ENCODE measurements around the gene TMEM59.

Gene TMEM59

DNA sequence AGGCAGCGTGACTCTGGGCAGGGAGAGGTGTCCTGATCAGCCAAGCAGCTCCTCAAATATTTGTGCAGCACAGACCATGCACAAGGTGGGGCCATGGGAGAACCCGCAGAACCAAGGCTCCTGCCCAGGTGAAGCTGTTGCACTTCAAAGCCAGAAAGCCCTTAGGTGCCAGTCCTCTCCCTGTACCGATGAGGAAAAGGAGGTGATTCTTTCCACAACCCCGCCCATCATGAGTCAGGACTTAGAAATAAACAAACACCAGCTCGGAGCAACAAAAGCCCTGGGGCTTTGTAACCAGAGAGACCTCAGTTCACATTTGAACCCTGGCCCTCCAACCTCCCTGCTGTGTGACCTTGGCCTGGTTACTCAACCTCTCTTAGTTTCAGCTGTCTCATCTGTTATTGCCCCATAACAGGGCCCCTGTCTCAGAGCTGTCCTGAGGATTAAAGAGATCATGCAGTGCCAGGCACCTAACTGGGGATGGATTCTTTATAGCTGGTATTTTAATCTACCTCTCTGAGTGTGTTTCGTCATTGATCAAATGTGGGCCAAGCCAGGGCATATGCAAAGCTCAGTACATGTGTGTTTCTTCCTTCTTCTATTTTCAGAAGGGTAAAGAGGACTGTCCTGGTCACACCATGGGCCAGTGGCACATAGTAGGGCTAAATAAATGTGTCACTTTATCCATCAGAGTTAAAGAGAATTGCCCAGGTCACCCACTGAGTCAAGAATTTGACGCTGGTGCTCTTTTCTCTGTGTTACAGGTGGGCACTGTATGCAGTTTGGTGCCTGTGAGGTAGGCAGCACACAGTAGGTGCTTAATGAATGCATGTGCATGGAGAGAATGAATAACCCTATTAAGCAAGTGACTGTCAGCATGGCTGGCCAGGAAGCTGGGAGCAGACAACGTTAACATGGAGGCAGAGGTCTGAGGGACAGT, 36.4 kb downstream of the TMEM59 start:
- ChIA-PET POLR2A (no interaction called here), CTCF (interaction anchor here (1.5 kb wide), 1 partner anchor 13 kb away, joined by 3 read pairs; no protein-coding TSS in a partner anchor)
- TF ChIP-seq, protein P1, sequence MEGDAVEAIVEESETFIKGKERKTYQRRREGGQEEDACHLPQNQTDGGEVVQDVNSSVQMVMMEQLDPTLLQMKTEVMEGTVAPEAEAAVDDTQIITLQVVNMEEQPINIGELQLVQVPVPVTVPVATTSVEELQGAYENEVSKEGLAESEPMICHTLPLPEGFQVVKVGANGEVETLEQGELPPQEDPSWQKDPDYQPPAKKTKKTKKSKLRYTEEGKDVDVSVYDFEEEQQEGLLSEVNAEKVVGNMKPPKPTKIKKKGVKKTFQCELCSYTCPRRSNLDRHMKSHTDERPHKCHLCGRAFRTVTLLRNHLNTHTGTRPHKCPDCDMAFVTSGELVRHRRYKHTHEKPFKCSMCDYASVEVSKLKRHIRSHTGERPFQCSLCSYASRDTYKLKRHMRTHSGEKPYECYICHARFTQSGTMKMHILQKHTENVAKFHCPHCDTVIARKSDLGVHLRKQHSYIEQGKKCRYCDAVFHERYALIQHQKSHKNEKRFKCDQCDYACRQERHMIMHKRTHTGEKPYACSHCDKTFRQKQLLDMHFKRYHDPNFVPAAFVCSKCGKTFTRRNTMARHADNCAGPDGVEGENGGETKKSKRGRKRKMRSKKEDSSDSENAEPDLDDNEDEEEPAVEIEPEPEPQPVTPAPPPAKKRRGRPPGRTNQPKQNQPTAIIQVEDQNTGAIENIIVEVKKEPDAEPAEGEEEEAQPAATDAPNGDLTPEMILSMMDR (IDR thresholded peaks at IDR 0.05; ENCODE audit: insufficient read depth, low read length, missing control alignments): no peak
- DNase-seq (ENCODE audit: low read depth, low spot score): no peak
- H3K4me3 ChIP-seq (ENCODE audit: low read depth, low read length): no peak overlapping the region

DNA sequence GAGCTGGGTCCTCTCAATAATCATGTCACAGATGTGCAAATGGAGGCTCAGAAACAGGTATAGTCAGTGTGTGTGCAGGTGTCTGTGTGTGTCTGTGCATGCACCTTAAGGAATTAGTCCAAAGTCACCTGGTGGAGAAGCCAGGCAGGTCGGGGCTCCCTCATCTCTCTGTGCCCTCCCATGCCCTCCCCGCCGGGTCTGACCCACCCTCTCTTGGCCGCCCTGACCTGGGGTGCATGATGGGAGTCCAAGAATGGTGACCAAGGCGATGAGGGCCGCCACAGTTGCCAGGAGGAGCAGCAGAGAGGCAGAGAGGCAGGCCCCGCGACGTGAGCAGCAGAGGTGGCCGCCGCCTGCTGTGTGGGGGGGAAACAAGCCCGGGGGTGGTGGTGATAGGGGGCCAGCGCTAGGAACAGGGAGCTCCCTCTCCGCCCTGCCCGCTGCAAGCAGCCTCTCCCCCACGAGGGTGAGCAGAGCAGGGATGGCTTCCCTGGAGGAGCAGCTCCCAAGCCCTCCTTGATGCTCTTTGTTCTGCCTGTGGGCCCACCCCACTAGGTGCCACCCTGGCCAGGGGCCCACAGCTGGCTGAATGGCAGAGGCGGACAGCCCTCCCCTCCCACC, 38.9 kb downstream of the TMEM59 start:
- ChIA-PET CTCF (interaction anchor here (0.9 to 1.2 kb wide), 2 partner anchors 9 to 135 kb away, joined by 3 to 4 read pairs; no protein-coding TSS in a partner anchor), POLR2A (no interaction called here)
- H3K4me3 ChIP-seq (ENCODE audit: low read depth, low read length): no peak overlapping the region
- DNase-seq (ENCODE audit: low read depth, low spot score): no peak
- TF ChIP-seq, protein P1 (IDR thresholded peaks at IDR 0.05; ENCODE audit: insufficient read depth, low read length, missing control alignments): no peak

DNA sequence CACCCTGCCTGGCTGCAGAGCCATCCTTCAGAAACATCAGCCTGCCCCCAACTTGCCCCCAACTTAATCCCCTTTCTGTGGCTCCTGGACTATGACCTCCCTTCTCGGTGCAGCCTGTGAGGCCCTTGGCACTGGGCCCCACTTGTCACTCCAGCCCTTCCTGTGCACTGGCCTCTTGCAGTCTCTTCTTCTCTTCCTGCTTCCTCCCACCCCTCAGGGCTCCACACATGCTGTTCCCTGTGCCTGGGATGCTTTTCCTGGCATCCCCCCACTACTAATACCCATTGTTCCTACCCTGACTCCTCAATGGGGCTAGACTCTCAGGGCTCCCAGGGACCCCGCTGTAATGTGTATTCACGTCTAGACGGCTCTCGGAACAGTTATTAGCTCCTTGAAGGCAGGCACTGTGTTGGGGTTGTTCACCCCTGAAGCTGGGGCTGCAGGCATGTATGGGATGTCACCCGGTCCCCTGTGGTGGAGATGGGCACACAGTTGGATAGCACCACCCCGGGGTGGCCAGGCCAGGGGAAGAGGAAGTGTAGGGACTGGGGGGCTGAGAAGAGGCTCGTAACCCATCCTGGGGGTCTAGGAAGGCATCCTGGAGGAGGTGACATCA, 39.5 kb downstream of the TMEM59 start:
- ChIA-PET CTCF (no interaction called here), POLR2A (no interaction called here)
- H3K4me3 ChIP-seq (ENCODE audit: low read depth, low read length): no peak overlapping the region
- no peak for DNase-seq (ENCODE audit: low read depth, low spot score)
- TF ChIP-seq, protein P1 (IDR thresholded peaks at IDR 0.05; ENCODE audit: insufficient read depth, low read length, missing control alignments): no peak

DNA sequence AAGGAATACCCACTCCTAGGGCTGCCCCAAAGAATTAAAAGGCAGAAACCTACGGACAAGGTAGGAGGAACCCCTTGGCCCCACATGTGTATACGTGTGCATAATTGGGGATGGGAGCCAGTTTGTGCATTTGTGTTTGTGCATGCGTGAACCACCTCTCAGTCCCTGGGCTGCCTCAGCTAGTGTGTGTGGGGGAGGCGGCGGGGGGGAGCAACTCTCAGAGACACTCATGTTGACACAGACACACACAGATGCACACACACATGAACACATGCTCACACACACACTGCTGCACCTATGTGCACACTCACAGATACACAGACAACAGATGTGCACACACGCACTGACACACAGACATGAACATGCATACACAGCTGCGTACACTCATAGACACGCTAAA, 40.1 kb downstream of the TMEM59 start:
- TF ChIP-seq, protein P1 (IDR thresholded peaks at IDR 0.05; ENCODE audit: insufficient read depth, low read length, missing control alignments): no peak
- no peak overlapping the region for H3K4me3 ChIP-seq (ENCODE audit: low read depth, low read length)
- DNase-seq (ENCODE audit: low read depth, low spot score): no peak
- POLR2A ChIA-PET: no interaction called here
- CTCF ChIA-PET: no interaction called here

DNA sequence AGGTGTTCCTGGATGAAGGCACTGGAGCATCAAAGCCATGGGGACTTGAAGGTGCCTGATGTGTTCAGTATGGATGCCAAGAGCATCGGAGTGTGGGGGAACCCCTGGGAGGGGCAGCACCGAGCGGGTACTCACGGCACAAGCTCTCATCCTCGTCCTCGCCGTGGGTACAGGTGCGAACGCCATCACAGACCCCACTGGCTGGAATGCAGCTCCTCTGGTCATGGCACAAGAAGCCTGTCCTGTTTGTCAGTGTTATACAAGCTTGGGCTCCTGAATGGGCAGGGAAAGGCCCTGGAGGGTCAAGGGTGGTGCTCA, 41.0 kb downstream of the TMEM59 start:
- CTCF ChIA-PET: no interaction called here
- DNase-seq (ENCODE audit: low read depth, low spot score): no peak
- no peak overlapping the region for H3K4me3 ChIP-seq (ENCODE audit: low read depth, low read length)
- POLR2A ChIA-PET: no interaction called here
- TF ChIP-seq, protein P1 (IDR thresholded peaks at IDR 0.05; ENCODE audit: insufficient read depth, low read length, missing control alignments): no peak
